VCaP (cell line): ENCODE measurements around the gene BPIFB2.

Experiments
- H3K27ac ChIP-seq: fragments of 450-650 bp; 2 replicates; pipeline ENCODE4 v1.5.1; 2017
- CTCF ChIP-seq: fragments of 450-650 bp; conservative IDR thresholded peaks from 2 replicates; pipeline ENCODE4 v1.5.1; 2017; ENCODE audit warnings: mild to moderate bottlenecking, moderate library complexity

The BPIFB2 gene

GRCh38 chr20:33008336-33009213 is 1.1 kb downstream of the BPIFB2 start:
- peak overlapping the region; percentile 91 for H3K27ac ChIP-seq

GRCh38 chr20:33009214-33010132 is 2.0 kb downstream of the BPIFB2 start:
- peak overlapping the region; percentile 91 for H3K27ac ChIP-seq
- TF ChIP-seq CTCF: no peak

More at GRCh38 chr20:33008336-33009213, 1.1 kb downstream of the BPIFB2 start:
- TF ChIP-seq CTCF: no peak

- no peak for TF ChIP-seq CTCF
These were observed 2.6 kb downstream of the BPIFB2 start for GRCh38 chr20:33010133-33010504.

GRCh38 chr20:33010674-33011449 is 3.4 kb downstream of the BPIFB2 start:
- peak overlapping the region; percentile 91 for H3K27ac ChIP-seq
- TF ChIP-seq CTCF: no peak

More at GRCh38 chr20:33010133-33010504, 2.6 kb downstream of the BPIFB2 start:
- H3K27ac ChIP-seq: peak overlapping the region; percentile 91

DNA sequence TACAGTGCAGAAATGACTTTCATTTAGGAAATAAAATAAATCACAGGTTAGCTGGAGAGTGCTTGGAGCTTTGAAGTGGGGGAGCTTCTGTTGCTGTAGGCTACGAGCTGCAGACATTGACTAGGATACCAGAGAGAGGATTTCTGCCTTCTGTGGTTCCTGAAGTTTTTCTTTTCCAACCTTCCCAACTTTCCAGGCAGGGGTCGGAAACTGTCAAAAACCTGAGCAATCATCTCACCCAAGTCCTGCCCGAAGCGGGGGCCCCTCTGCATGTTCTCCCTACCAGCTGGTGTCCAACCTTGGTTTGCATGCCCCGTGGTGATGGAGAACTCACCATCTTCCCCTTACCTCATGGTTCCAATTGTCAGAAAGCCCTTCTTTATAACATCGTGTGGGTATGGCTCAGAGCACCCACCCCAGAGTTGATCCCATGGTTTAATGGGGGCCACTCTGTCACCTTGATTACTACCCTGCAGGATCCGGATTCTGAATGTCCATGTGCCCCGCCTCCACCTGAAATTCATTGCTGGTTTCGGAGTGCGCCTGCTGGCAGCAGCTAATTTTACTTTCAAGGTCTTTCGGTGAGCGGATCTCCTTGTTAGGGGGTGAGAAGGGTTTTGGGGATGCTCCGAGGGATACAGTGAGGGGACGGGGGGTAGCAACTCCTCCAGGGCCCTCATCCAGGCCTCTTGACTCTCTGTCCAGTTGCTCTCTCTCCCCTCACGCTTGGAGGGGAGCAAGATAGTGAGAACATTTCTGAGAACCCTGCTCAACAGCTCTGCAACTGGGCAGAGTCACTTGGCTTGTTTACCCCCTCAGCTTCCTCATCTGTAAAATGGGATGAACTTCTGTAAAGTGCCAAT is 5.1 kb downstream of the BPIFB2 start:
- no peak overlapping the region for H3K27ac ChIP-seq
- TF ChIP-seq CTCF: no peak

- no peak overlapping the region for H3K27ac ChIP-seq
- TF ChIP-seq CTCF: no peak
These were observed 6.3 kb downstream of the BPIFB2 start for GRCh38 chr20:33013701-33014326.
